ENCODE measurements around the gene DNMBP.
"Not testable (repeated sequence)": the region's sequence is repeated elsewhere in the genome, so short reads cannot be mapped to it uniquely, and the experiment has no call there.

DNMBP gene

GRCh38 chr10:99853655-99854054 lies 156.1 kb downstream of the DNMBP start:
- DNase-seq: no peak

- DNase-seq: no peak
These were observed 157.1 kb downstream of the DNMBP start for GRCh38 chr10:99852481-99853213.

DNA sequence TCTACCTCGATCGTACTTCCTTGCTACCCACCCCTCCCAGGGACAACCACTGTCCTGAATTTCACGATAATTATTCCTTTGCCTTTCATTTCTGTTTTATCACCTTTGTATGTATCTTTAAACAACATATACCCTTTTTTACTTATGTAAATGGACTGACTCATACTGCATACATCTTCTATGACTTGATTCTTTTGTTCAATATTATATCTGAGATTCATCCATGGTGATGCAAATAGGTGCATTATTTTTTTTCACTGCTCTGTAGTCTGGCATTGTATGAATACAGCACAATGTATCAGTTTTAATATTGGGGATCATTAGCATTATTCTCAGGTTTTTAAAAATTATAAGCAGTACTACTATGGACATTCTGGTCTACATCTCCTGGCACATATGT lies 157.9 kb downstream of the DNMBP start:
- no peak for DNase-seq

DNA sequence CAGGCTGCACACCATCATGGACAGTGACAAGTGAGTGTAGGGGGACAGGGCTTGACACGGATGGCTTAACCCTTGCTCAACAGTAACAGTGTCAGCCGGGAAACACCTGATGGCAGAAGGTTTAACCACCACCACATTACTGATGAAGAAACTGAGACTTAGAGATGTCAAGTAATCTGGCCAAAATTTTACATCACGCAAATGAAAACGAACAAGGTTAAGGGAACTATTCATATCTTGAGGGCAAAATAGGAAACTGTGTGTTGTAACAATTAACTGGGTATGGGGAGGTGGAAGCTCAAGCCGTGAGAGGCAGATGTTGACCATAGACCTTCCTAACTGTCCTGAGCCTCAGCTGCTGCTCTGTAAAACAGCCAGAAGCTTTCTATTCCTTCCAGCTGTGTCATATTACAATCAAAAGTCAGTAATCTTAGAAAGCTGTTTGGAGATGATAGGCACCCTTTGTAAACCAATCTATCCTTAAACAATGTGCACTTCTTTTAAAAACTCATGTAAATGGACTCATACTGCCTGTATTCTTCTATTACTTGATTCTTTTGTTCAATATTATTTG lies 158.9 kb downstream of the DNMBP start:
- no peak for DNase-seq

GRCh38 chr10:99850021-99850766 lies 159.6 kb downstream of the DNMBP start:
- no peak for DNase-seq

DNA sequence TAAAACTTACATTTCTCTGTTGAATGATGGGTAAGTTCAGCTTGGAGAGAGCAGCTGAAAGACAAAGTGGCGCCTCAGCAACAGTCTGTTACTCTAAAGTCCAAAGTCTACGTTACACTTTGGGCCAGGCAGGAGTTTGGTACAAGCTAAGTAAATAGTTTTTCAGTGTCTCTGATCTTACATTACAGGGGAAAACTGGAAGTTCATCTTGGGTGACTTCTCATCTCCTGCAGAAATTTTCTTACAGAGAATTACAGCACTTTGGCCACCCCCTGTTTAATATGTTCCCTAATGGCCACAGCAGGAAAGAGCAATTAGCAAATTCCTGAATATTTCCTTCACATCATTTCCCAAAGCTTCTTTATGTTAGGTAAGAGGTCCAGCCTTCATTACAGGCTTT lies 160.2 kb downstream of the DNMBP start:
- DNase-seq: no peak

DNA sequence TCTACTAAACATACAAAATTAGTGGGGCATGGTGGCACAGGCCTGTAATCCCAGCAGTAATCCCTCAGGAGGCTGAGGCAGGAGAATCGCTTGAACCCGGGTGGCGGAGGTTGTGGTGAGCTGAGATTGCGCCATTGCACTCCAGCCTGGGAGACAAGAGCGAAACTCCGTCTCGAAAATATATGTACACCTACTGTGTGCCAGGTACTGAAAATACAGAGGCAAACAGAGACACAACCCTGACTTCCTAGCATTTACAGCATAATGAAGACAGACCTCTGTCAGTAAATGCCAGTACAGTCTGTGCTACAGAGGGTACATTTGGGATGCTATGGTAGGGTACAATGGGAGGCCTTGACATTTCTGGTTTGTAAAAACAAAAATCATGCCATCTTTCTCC lies 160.7 kb downstream of the DNMBP start:
- no peak for DNase-seq

DNA sequence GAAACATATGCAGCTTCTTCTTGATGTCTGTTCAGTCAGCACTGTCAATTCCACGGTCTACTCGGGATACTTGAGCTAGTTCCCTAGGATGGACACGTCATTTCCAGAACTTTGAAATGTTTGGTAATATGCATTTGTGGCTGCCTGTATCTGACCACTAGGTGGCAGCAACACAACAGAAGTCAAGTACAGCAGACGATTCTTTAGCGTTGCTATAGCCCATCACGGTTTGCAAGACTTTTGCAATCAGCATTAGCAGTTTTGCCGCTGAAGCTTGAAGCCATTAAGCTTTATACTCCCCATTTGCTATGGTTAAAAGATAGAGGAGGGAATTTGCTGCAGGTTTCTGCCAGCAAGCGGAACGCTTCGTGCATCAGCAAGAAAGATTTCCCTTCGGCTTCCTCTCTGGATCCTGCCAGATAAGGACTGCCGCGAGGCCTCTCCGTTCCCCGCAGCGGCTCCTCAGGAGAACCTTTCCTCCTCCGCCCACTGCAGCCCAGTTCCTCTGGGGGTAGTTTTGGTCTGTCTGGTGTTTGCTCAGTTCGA lies 163.8 kb downstream of the DNMBP start:
- no peak for DNase-seq

- no peak for DNase-seq
These were observed 165.3 kb downstream of the DNMBP start for GRCh38 chr10:99844433-99844955.

- no peak for DNase-seq
These were observed 166.4 kb downstream of the DNMBP start for GRCh38 chr10:99843310-99843709.

DNA sequence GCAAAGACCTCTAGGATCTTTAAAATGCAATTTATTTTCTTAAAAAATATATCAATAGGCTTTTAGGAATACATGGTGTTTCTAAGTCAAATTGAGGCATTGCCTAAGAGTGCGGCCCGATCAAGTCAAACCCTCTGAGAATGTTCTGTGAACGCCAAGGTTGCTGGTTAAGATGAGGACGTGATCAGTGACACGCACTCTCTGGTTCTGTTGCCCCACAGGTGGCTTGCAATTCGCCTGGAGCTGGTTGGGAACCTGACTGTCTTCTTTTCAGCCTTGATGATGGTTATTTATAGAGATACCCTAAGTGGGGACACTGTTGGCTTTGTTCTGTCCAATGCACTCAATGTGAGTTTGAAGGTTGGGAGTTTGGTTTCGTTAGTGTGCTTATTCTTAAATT lies 168.0 kb downstream of the DNMBP start:
- no peak for DNase-seq

DNA sequence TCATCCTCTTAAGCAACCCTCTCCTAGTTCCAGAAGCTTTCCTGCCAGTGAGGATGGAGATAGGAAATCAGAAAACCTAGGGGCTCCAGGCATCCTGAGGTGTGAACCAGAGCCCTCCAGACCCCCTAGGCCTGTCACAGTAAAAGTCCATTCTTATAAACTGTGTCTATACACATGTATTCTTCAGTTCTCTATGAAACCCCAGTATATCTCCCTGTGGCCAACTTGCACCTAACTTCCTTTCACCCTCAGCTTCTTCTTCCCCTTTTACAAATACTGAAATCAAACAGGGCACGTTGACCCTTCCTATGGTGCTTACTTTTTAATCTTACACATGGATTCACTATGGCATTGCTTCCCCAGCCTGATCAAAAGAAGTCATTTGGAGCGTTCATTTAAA lies 168.9 kb downstream of the DNMBP start:
- not testable (repeated sequence) for DNase-seq

DNA sequence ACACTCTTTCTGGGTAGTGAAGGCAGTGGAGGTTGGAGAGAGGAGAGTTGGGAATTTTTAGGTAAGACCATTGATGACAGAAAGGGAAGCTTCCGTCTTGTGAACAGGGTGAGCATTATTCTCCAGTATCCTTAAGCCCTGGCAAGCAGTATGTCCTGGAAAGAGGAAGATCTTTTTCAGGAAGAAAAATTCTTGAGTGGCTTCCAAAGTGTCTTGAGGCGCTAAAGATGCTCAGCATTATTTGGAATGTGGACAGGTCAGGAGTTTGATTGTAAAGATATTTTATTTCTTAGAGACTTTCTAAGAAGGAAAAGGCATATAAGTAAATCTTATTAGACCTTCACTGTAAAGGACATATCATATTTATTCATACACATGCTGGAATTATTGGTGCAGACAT lies 173.0 kb downstream of the DNMBP start:
- no peak for DNase-seq

DNA sequence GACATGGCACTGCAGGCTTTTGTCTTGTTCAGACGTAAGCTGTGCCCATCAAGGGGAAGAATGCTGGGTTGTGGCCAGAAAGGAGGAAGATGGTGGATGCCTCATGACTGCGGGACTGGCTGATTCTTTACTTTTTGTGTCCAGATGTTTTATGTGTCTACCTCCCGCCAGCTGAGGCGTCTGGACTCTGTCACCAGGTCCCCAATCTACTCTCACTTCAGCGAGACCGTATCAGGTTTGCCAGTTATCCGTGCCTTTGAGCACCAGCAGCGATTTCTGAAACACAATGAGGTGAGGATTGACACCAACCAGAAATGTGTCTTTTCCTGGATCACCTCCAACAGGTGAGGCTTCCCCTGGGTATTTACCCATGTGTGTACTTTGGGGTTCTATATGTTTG lies 173.8 kb downstream of the DNMBP start:
- no peak for DNase-seq

GRCh38 chr10:99834410-99834809 lies 175.3 kb downstream of the DNMBP start:
- no peak for DNase-seq

DNA sequence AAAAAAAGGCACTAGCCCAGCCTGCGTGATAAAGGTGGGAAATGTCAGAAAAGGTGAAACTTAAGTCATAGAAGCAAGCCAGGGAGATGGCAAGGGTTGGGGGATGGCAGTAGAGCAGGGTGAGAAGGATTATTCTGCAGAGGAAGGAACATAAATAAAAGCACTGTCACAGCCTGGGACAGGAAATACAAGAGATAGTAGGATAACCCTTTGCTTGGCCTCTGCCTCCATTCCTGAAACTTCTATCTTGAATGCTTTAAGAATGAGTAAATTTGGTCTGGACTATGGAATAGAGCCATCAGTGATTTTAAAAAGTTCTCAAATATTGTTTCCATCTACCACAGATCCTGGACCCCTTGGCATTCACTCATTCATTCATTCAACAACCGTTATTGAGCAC lies 177.3 kb downstream of the DNMBP start:
- no peak for DNase-seq

GRCh38 chr10:99828464-99828863 lies 181.3 kb downstream of the DNMBP start:
- DNase-seq: no peak

DNA sequence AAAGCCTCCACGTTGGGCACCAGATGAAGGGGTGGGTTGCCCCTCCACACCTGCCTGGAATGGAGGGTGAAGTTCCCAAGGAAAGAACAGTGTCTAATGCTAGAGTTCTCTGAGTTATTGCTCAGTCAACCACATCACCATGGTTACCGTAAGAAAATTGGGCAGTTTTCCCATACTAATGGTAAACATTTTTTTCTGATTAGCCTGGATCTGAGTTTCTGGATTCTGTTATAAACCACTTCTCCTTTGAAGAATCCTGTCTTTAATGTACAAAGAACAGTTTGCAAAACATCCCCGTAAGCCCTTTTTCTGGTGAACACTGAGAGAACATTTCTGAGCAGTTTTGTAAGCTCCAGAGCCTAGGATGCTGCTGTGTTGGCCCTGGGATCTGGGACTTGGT lies 181.8 kb downstream of the DNMBP start:
- DNase-seq: no peak
